GM12878 (cell line): ENCODE measurements around the gene PATJ. TPM values are rescaled to one million over a fixed set of nuclear protein-coding genes. Genes with fewer than 3 reads are reported as not detected.

Experiments used
- ATAC-seq: fragments of 200-7000 bp; cut with Tn5 transposase; 3 replicates; pipeline ENCODE4 v1.9.1; 2020; ENCODE audit warnings: mild to moderate bottlenecking, moderate library complexity
- BruUV-seq: library from RNA; stranded (reverse); fragments of 400-500 nt; replicated peaks from 2 replicates; lab custom pipeline; 2021; lab: Mats Ljungman, UMichigan
- CTCF ChIA-PET: fragments of 300-600 bp; sonication (Branson Sonifier 250); formaldehyde crosslinking; extraction: SDS; loops from one replicate; lab custom pipeline; 2021; ENCODE audit warnings: inconsistent platforms; lab: Yijun Ruan, JAX
- POLR2A ChIA-PET: fragments of 350-600 bp; formaldehyde crosslinking; extraction: SDS; loops from one replicate; lab custom pipeline; 2021; ENCODE audit warnings: inconsistent platforms; lab: Charles Lee
- RAD21 ChIA-PET: fragments of 300-600 bp; sonication (Branson Sonifier 250); formaldehyde crosslinking; loops from one replicate; lab custom pipeline; 2023; ENCODE audit warnings: antibody characterized with exemption; ENCODE audit not compliant: unreplicated experiment; lab: Charles Lee
- SMC1A ChIA-PET: fragments of 300-600 bp; sonication (Branson Sonifier 250); formaldehyde crosslinking; loops from one replicate; lab custom pipeline; 2023; ENCODE audit not compliant: unreplicated experiment, uncharacterized antibody; lab: Charles Lee
- DNase-seq: peaks from one replicate; pipeline ENCODE4 v3.0.0-alpha.2; 2011; ENCODE audit warnings: low read depth, low spot score
- FAIRE-seq: peaks from 3 replicates; lab custom pipeline; 2011; peaks lifted over from hg19 to GRCh38; lab: Jason Lieb, UNC
- H2AFZ ChIP-seq: 2 replicates; pipeline ENCODE4 v1.6.0; 2011; ENCODE audit warnings: low read depth, low read length, control low read depth; ENCODE audit not compliant: control insufficient read depth
- H3K27ac ChIP-seq: 2 replicates; pipeline ENCODE4 v1.5.1; 2011; ENCODE audit warnings: control low read depth; ENCODE audit not compliant: control insufficient read depth, insufficient read depth
- H3K27me3 ChIP-seq, 2 experiments: replicated peaks in 1 of 2; 2 replicates each; pipeline versions ENCODE4 v1.6.0 to v1.6.1; 2011; ENCODE audit warnings: low read length in 1 of 2; ENCODE audit not compliant: control insufficient read depth in 2 of 2, insufficient read depth in 2 of 2
- H3K36me3 ChIP-seq, 2 experiments: 2 replicates each; pipeline ENCODE4 v1.5.1; 2011; ENCODE audit warnings: low read length in 1 of 2; ENCODE audit not compliant: control insufficient read depth in 2 of 2, insufficient read depth in 2 of 2
- H3K4me1 ChIP-seq: 2 replicates; pipeline ENCODE4 v1.6.1; 2011; ENCODE audit warnings: mild to moderate bottlenecking, low read length, moderate library complexity, mixed read lengths; ENCODE audit not compliant: control insufficient read depth, insufficient read depth
- H3K4me2 ChIP-seq: 2 replicates; pipeline ENCODE4 v1.6.0; 2011; ENCODE audit warnings: control low read depth; ENCODE audit not compliant: control insufficient read depth, insufficient read depth
- H3K4me3 ChIP-seq: fragments of 200-600 bp; sonication (generic); 2 replicates; pipeline ENCODE4 v1.5.1; 2016
- H3K79me2 ChIP-seq: 2 replicates; pipeline ENCODE4 v1.6.0; 2011; ENCODE audit warnings: low read length; ENCODE audit not compliant: control insufficient read depth, insufficient read depth
- H3K9ac ChIP-seq: 2 replicates; pipeline ENCODE4 v1.8.0; 2011; ENCODE audit warnings: low read length, control low read depth, mixed read lengths; ENCODE audit not compliant: control insufficient read depth, insufficient read depth
- H3K9me3 ChIP-seq: replicated peaks from 3 replicates; pipeline ENCODE4 v1.5.1; 2011; ENCODE audit warnings: mild to moderate bottlenecking, low read length; ENCODE audit not compliant: control insufficient read depth, insufficient read depth
- H4K20me1 ChIP-seq: 2 replicates; pipeline ENCODE4 v1.6.0; 2011; ENCODE audit not compliant: control insufficient read depth, insufficient read depth
- ATF3 ChIP-seq: IDR thresholded peaks from 2 replicates; pipeline ENCODE4 v1.6.1; 2011; ENCODE audit warnings: low read depth, mild to moderate bottlenecking, low read length, moderate library complexity, borderline replicate concordance; ENCODE audit errors: extremely low read depth
- BCL11A ChIP-seq: IDR thresholded peaks from 2 replicates; pipeline ENCODE4 v1.6.1; 2011; ENCODE audit warnings: low read depth, low read length
- CBFB ChIP-seq: IDR thresholded peaks from 2 replicates; pipeline ENCODE4 v1.6.1; 2016; ENCODE audit warnings: antibody characterized with exemption, low read depth
- FOS ChIP-seq: IDR thresholded peaks from 3 replicates; pipeline ENCODE4 v1.6.1; 2011; ENCODE audit warnings: borderline replicate concordance; ENCODE audit not compliant: insufficient read length; ENCODE audit errors: extremely low read depth
- HCFC1 ChIP-seq: fragments of 150-350 bp; IDR thresholded peaks from 2 replicates; pipeline ENCODE4 v1.6.1; 2014; ENCODE audit warnings: low read length
- PKNOX1 ChIP-seq: fragments of 450-650 bp; IDR thresholded peaks from 2 replicates; pipeline ENCODE4 v1.6.1; 2016; ENCODE audit warnings: mild to moderate bottlenecking
- POLR2A ChIP-seq: IDR thresholded peaks from 2 replicates; pipeline ENCODE4 v1.6.1; 2011; ENCODE audit warnings: low read depth, mild to moderate bottlenecking, low read length
- RB1 ChIP-seq: fragments of 450-650 bp; formaldehyde crosslinking; IDR thresholded peaks from 2 replicates; pipeline ENCODE4 v1.6.1; 2017; ENCODE audit warnings: mild to moderate bottlenecking, borderline replicate concordance
- SIN3A ChIP-seq: IDR thresholded peaks from 2 replicates; pipeline ENCODE4 v1.6.1; 2012; ENCODE audit warnings: low read depth, low read length, improper control_type of control experiment
- STAT1 ChIP-seq: fragments of 450-650 bp; conservative IDR thresholded peaks from 2 replicates; pipeline ENCODE4 v1.6.1; 2014; ENCODE audit warnings: antibody characterized with exemption, mild to moderate bottlenecking
- TBL1XR1 ChIP-seq: IDR thresholded peaks from 2 replicates; pipeline ENCODE4 v1.6.1; 2012; ENCODE audit warnings: low read depth, low read length, improper control_type of control experiment
- USF1 ChIP-seq: IDR thresholded peaks from 2 replicates; pipeline ENCODE4 v1.6.1; 2011; ENCODE audit warnings: borderline replicate concordance, low read depth, mild to moderate bottlenecking, moderate library complexity, mixed read lengths, low read length; ENCODE audit not compliant: insufficient read depth; ENCODE audit errors: extremely low read length
- ZNF274 ChIP-seq: IDR thresholded peaks from one replicate; pipeline ENCODE4 v1.8.0; 2011; ENCODE audit not compliant: insufficient read length, insufficient read depth
- ZNF687 ChIP-seq: fragments of 450-650 bp; IDR thresholded peaks from 2 replicates; pipeline ENCODE4 v1.6.1; 2017; ENCODE audit warnings: mild to moderate bottlenecking, moderate library complexity
- WGBS: methylation state at CpG from one replicate; pipeline ENCODE4 v1.1.6; 2016; ENCODE audit warnings: low lambda C conversion rate; ENCODE audit not compliant: insufficient replicate concordance, insufficient coverage; ENCODE audit errors: missing lambda C conversion rate; 5-methylcytosine and 5-hydroxymethylcytosine counted together
- in situ Hi-C: fragments of 300-500 bp; cut with MboI; formaldehyde crosslinking; loops from 9 replicates; pipeline ENCODE4 v1.14.3; 2018; ENCODE audit warnings: mixed read lengths
- intact Hi-C: fragments of 100-400 bp; cut with micrococcal nuclease; formaldehyde crosslinking; loops from one replicate; pipeline ENCODE4 v1.14.2; 2022; ENCODE audit not compliant: unreplicated experiment
- polyA plus RNA-seq, 11 experiments: library from polyadenylated mRNA; depleted of rRNA in 4 of 11; unstranded in 6 of 11; stranded (reverse) in 5 of 11; fragments of >200 nt; fragmentation: Nextera tagmentation in 4 of 11; fragmentation: Illumina TruSeq in 1 of 11; extraction: Ambion mirVana in 4 of 11; extraction: Trizol in 1 of 11; gene quantifications; 1 replicate in 1 of 11; 2 replicates in 10 of 11; pipeline versions ENCODE4 v1.2.1 to v1.2.3, GENCODE V29; 2011 to 2016; ENCODE audit warnings: inconsistent platforms in 2 of 11, missing spikeins in 2 of 11, low read depth in 1 of 11
- total RNA-seq, 4 experiments: library from RNA; depleted of rRNA in 3 of 4; stranded (reverse); fragments of >200 nt in 3 of 4; fragmentation: Illumina TruSeq in 1 of 4; extraction: Trizol in 1 of 4; gene quantifications; 2 replicates each; pipeline versions ENCODE4 v1.2.1 to v1.2.3, GENCODE V29; 2013 to 2021

The PATJ gene
- total and polyA plus RNA-seq, 10 of the 15 experiments (the other 5 are each of a cell fraction or from before 2014, with no cell fraction given) = 2.8 to 13.9 (median 6.9) TPM

GRCh38 chr1:62045574-62045973 is 303.3 kb downstream of the PATJ start:
- Histone ChIP-seq H3K4me3 (no peak overlapping the region), H3K27me3 (no peaks in the 10 kb centered on the region), H3K36me3 (no peaks in the 10 kb centered on the region), H4K20me1 (no peaks in the 10 kb centered on the region), H3K9me3 (no peaks in the 10 kb centered on the region), H3K27ac (no peak overlapping the region), H2AFZ (no peak overlapping the region), H3K4me1 (no peaks in the 10 kb centered on the region), H3K9ac (no peak overlapping the region), H3K4me2 (no peak overlapping the region), H3K79me2 (no peaks in the 10 kb centered on the region)
- SMC1A ChIA-PET = interaction anchor here (1.4 kb wide), 1 partner anchor 12 kb away, joined by 4 read pairs; no protein-coding TSS in a partner anchor
- no TSS peak for BruUV-seq
- RAD21 ChIA-PET = no interaction called here
- no peak for ATAC-seq
- intact Hi-C loops (no loop called here), in situ Hi-C loops (no loop called here)
- CTCF ChIA-PET = interaction anchor here (0.9 to 1.6 kb wide), 2 partner anchors 23 to 37 kb away, joined by 4 read pairs; no protein-coding TSS in a partner anchor
- FAIRE-seq = no peak
- WGBS = 43% methylated on average over 6 of the region's 6 CpGs
- no peak for TF ChIP-seq ZNF687
- TF ChIP-seq ZNF274 = no peak
- TF ChIP-seq SIN3A = no peak
- TF ChIP-seq CBFB = no peak
- TF ChIP-seq POLR2A = no peak
- no peak for TF ChIP-seq HCFC1
- TF ChIP-seq USF1 = no peak
- TF ChIP-seq PKNOX1 = no peak
- no peak for TF ChIP-seq STAT1
- TF ChIP-seq TBL1XR1 = no peak
- no peak for TF ChIP-seq ATF3
- TF ChIP-seq BCL11A = no peak
- TF ChIP-seq RB1 = no peak
- TF ChIP-seq FOS = no peak
- no peak for DNase-seq
- POLR2A ChIA-PET = no interaction called here
